GM12865 (cell line): ENCODE measurements around the gene LAMA4.

Source experiments
- DNase-seq: peaks from one replicate; pipeline ENCODE4 v3.0.0; 2010; ENCODE audit warnings: low read depth
- H3K4me3 ChIP-seq: 2 replicates; pipeline ENCODE4 v1.5.1; 2011; ENCODE audit warnings: mild to moderate bottlenecking, low read depth, low read length, control low read depth
- TF ChIP-seq, protein P1 (sequence below): IDR thresholded peaks from 2 replicates; pipeline ENCODE4 v1.5.1; 2011; ENCODE audit warnings: low read length, control low read depth, low read depth, inconsistent platforms; ENCODE audit not compliant: insufficient read depth; ENCODE audit errors: missing control alignments

The LAMA4 gene

DNA sequence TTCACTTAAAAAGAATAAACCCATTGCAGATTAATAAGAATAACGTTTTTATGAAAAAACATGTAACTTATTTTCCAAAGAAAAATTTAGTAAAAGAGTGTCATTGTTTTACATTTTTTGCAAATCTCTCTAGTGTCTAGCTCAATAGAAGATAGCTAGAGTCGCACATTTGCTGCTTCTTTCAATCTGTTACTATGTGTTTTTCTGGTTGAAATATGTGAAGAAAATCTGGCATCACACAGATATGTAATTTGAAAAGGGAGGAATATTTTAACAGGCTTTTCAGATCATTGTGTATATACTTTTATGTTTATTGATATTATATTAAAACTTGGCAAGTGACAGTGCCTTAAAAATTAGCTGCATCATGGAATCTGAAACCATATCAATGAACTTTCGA is 191.4 kb downstream of the LAMA4 start:
- no peak for DNase-seq
- H3K4me3 ChIP-seq: no peak overlapping the region
- TF ChIP-seq, protein P1, sequence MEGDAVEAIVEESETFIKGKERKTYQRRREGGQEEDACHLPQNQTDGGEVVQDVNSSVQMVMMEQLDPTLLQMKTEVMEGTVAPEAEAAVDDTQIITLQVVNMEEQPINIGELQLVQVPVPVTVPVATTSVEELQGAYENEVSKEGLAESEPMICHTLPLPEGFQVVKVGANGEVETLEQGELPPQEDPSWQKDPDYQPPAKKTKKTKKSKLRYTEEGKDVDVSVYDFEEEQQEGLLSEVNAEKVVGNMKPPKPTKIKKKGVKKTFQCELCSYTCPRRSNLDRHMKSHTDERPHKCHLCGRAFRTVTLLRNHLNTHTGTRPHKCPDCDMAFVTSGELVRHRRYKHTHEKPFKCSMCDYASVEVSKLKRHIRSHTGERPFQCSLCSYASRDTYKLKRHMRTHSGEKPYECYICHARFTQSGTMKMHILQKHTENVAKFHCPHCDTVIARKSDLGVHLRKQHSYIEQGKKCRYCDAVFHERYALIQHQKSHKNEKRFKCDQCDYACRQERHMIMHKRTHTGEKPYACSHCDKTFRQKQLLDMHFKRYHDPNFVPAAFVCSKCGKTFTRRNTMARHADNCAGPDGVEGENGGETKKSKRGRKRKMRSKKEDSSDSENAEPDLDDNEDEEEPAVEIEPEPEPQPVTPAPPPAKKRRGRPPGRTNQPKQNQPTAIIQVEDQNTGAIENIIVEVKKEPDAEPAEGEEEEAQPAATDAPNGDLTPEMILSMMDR: no peak

DNA sequence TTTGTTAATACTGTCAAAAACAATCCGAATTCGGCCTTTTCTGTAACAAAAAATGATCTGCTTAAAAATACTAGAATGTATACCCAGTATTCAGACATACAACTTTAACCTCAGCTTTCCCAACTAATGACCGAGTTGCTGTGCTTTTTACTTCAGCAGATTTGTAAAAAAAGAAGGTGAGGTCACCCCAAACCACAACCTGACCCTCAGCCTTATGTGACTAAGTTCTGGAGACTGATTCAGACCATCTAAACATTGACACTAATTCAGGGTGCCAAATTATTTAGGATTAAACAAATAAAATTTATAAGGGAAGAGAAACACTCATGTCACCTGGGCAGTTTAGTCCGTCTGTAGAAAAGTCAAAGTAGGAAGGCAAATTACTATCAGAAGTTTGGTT is 192.8 kb downstream of the LAMA4 start:
- no peak for DNase-seq
- TF ChIP-seq, protein P1: no peak
- no peak overlapping the region for H3K4me3 ChIP-seq
